AG10803 (cell line): Measurements from ENCODE around the gene KLRB1.
"Not testable (repeated sequence)": the region's sequence is repeated elsewhere in the genome, so short reads cannot be mapped to it uniquely, and the experiment has no call there.

Experiments used
- DNase-seq: peaks from one replicate; pipeline ENCODE4 v3.0.0; 2010; ENCODE audit warnings: low read depth
- H3K4me3 ChIP-seq: 2 replicates; pipeline ENCODE4 v1.5.1; 2011; ENCODE audit warnings: mild to moderate bottlenecking, low read length, control low read depth
- CTCF ChIP-seq: conservative IDR thresholded peaks from 2 replicates; pipeline ENCODE4 v1.5.1; 2011; ENCODE audit warnings: mild to moderate bottlenecking, low read length, control low read depth, inconsistent platforms

Gene KLRB1

GRCh38 chr12:9604287-9604686 is 3.4 kb downstream of the KLRB1 start:
- H3K4me3 ChIP-seq = no peak overlapping the region
- TF ChIP-seq CTCF = no peak
- peak; percentile 3 for DNase-seq

- not testable (repeated sequence) for DNase-seq, H3K4me3 ChIP-seq
Measured at GRCh38 chr12:9600426-9600825, 7.3 kb downstream of the KLRB1 start.

GRCh38 chr12:9598363-9598762 is 9.4 kb downstream of the KLRB1 start:
- no peak for TF ChIP-seq CTCF
- H3K4me3 ChIP-seq = no peak overlapping the region
- DNase-seq = no peak

- no peak overlapping the region for H3K4me3 ChIP-seq
- no peak for TF ChIP-seq CTCF
- DNase-seq = no peak
Measured at GRCh38 chr12:9597365-9597764, 10.4 kb downstream of the KLRB1 start.

GRCh38 chr12:9590441-9590840 is 17.3 kb downstream of the KLRB1 start:
- DNase-seq = no peak
- no peak overlapping the region for H3K4me3 ChIP-seq
- TF ChIP-seq CTCF = no peak

GRCh38 chr12:9588749-9589148 is 19.0 kb downstream of the KLRB1 start:
- H3K4me3 ChIP-seq = no peak overlapping the region
- DNase-seq = no peak
- no peak for TF ChIP-seq CTCF

GRCh38 chr12:9587987-9588600 is 19.6 kb downstream of the KLRB1 start:
- DNase-seq = no peak
- no peak for TF ChIP-seq CTCF
- no peak overlapping the region for H3K4me3 ChIP-seq

- not testable (repeated sequence) for DNase-seq, H3K4me3 ChIP-seq
Measured at GRCh38 chr12:9577729-9578128, 30.0 kb downstream of the KLRB1 start.

GRCh38 chr12:9567151-9567550 is 40.6 kb downstream of the KLRB1 start:
- not testable (repeated sequence) for H3K4me3 ChIP-seq, DNase-seq

GRCh38 chr12:9566113-9566512 is 41.6 kb downstream of the KLRB1 start:
- DNase-seq, H3K4me3 ChIP-seq: not testable (repeated sequence)

- H3K4me3 ChIP-seq, DNase-seq: not testable (repeated sequence)
Measured at GRCh38 chr12:9564418-9564817, 43.3 kb downstream of the KLRB1 start.

GRCh38 chr12:9562841-9563453 is 44.8 kb downstream of the KLRB1 start:
- H3K4me3 ChIP-seq = not testable (repeated sequence)

More at GRCh38 chr12:9562841-9563453, 44.8 kb downstream of the KLRB1 start:
- not testable (repeated sequence) for DNase-seq
